Endothelial cell of umbilical vein (primary cell): ENCODE measurements around the gene VANGL1. TPM values are rescaled to one million over a fixed set of nuclear protein-coding genes. Genes with fewer than 3 reads are reported as not detected.
A peak's percentile ranks its signal among the peaks of the same experiment; 100 is the strongest.

Source experiments
- Bru-seq: library from RNA; stranded (reverse); fragments of 400-500 nt; gene quantifications from one replicate; lab custom pipeline; 2021; lab: Mats Ljungman, UMichigan
- BruChase-seq, 2 experiments: library from RNA; stranded (reverse); fragments of 400-500 nt; gene quantifications; one replicate each; lab custom pipeline; 2021; lab: Mats Ljungman, UMichigan
- BruUV-seq: library from RNA; stranded (reverse); fragments of 400-500 nt; replicated peaks from 2 replicates; lab custom pipeline; 2021; lab: Mats Ljungman, UMichigan
- CTCF ChIA-PET: fragments of 300-600, 350-600 bp; sonication (Branson Sonifier 250); formaldehyde crosslinking; loops from one replicate; lab custom pipeline; 2021; ENCODE audit warnings: antibody characterized with exemption, inconsistent platforms; lab: Charles Lee
- POLR2A ChIA-PET: fragments of 300-600, 350-600 bp; sonication (Branson Sonifier 250); formaldehyde crosslinking; loops from one replicate; lab custom pipeline; 2021; ENCODE audit warnings: antibody characterized with exemption, inconsistent platforms; lab: Charles Lee
- DNase-seq: peaks from one replicate; pipeline ENCODE4 v3.0.0-alpha.2; 2011; ENCODE audit warnings: low read depth, low spot score
- FAIRE-seq: peaks from 2 replicates; lab custom pipeline; 2011; peaks lifted over from hg19 to GRCh38; lab: Jason Lieb, UNC
- H2AFZ ChIP-seq: 2 replicates; pipeline ENCODE4 v1.6.0; 2012; ENCODE audit warnings: low read depth, low read length, control low read depth, inconsistent platforms
- H3K27ac ChIP-seq: 2 replicates; pipeline ENCODE4 v1.5.1; 2011; ENCODE audit warnings: low read depth, mild to moderate bottlenecking, control low read depth, low read length, moderate library complexity; ENCODE audit not compliant: insufficient read depth
- H3K27me3 ChIP-seq, 2 experiments: 2 replicates each; pipeline versions ENCODE4 v1.6.0 to v1.6.1; 2011; ENCODE audit warnings: low read length in 2 of 2, mixed read lengths in 1 of 2; ENCODE audit not compliant: control insufficient read depth in 2 of 2, insufficient read depth in 2 of 2
- H3K36me3 ChIP-seq, 2 experiments: 2 replicates in 1 of 2; 3 replicates in 1 of 2; pipeline ENCODE4 v1.5.1; 2011; ENCODE audit warnings: low read length in 2 of 2, mild to moderate bottlenecking in 1 of 2, moderate library complexity in 1 of 2; ENCODE audit not compliant: control insufficient read depth in 2 of 2, insufficient read depth in 2 of 2; ENCODE audit errors: extremely low read depth in 1 of 2
- H3K4me1 ChIP-seq: 3 replicates; pipeline ENCODE4 v1.5.1; 2011; ENCODE audit warnings: mild to moderate bottlenecking, low read length; ENCODE audit not compliant: control insufficient read depth, insufficient read depth; ENCODE audit errors: extremely low read depth
- H3K4me2 ChIP-seq: 2 replicates; pipeline ENCODE4 v1.6.1; 2011; ENCODE audit warnings: low read length, control low read depth, mixed read lengths; ENCODE audit not compliant: insufficient read depth
- H3K4me3 ChIP-seq, 3 experiments: fragments of 200-600 bp in 1 of 3; sonication (generic), shearing (Covaris generic) in 1 of 3; replicated peaks in 1 of 3; 2 replicates each; pipeline ENCODE4 v1.5.1; 2011 to 2016; ENCODE audit warnings: control low read depth in 3 of 3, low read length in 3 of 3, mild to moderate bottlenecking in 2 of 3, inconsistent platforms in 1 of 3, low read depth in 1 of 3, moderate library complexity in 1 of 3; ENCODE audit not compliant: insufficient read depth in 1 of 3
- H3K79me2 ChIP-seq: 2 replicates; pipeline ENCODE4 v1.6.0; 2012; ENCODE audit warnings: low read length, inconsistent platforms; ENCODE audit not compliant: control insufficient read depth, insufficient read depth
- H3K9ac ChIP-seq: replicated peaks from 2 replicates; pipeline ENCODE3; 2011; ENCODE audit warnings: low read length, control low read depth; ENCODE audit not compliant: insufficient read depth; ENCODE audit errors: extremely low read depth
- H3K9me1 ChIP-seq: replicated peaks from 3 replicates; pipeline ENCODE4 v1.6.0; 2011; ENCODE audit warnings: mild to moderate bottlenecking, low read length; ENCODE audit not compliant: control insufficient read depth, insufficient read depth; ENCODE audit errors: extremely low read depth
- H3K9me3 ChIP-seq: replicated peaks from 2 replicates; pipeline ENCODE4 v1.5.1; 2012; ENCODE audit warnings: low read length, inconsistent platforms; ENCODE audit not compliant: control insufficient read depth, insufficient read depth
- H4K20me1 ChIP-seq: replicated peaks from 2 replicates; pipeline ENCODE3; 2011; ENCODE audit warnings: mild to moderate bottlenecking, low read length; ENCODE audit not compliant: control insufficient read depth, insufficient read depth; ENCODE audit errors: extremely low read depth
- CTCF ChIP-seq, 2 donors: IDR thresholded peaks; 1 replicate in 1 of 2; 2 replicates in 1 of 2; pipeline ENCODE4 v1.5.1; 2011; ENCODE audit warnings: low read length in 2 of 2, mild to moderate bottlenecking in 2 of 2, moderate library complexity in 2 of 2, control low read depth in 1 of 2, inconsistent platforms in 1 of 2, low read depth in 1 of 2; ENCODE audit not compliant: insufficient read depth in 1 of 2; ENCODE audit errors: extremely low read depth in 1 of 2
- EZH2 ChIP-seq: IDR thresholded peaks from 2 replicates; pipeline ENCODE4 v1.6.1; 2012; ENCODE audit warnings: borderline replicate concordance, low read depth, mild to moderate bottlenecking, moderate library complexity, low read length, inconsistent platforms; ENCODE audit not compliant: severe bottlenecking
- FOS ChIP-seq: IDR thresholded peaks from 2 replicates; pipeline ENCODE4 v1.6.1; 2011; ENCODE audit warnings: mild to moderate bottlenecking, low read length, moderate library complexity, borderline replicate concordance; ENCODE audit not compliant: insufficient read depth
- GATA2 ChIP-seq: IDR thresholded peaks from 2 replicates; pipeline ENCODE4 v1.7.0; 2011; ENCODE audit warnings: low read depth, mild to moderate bottlenecking, moderate library complexity, mixed read lengths, low read length; ENCODE audit not compliant: insufficient read length, insufficient read depth
- JUN ChIP-seq: IDR thresholded peaks from 2 replicates; pipeline ENCODE4 v1.6.1; 2011; ENCODE audit warnings: borderline replicate concordance, low read depth; ENCODE audit not compliant: insufficient read length, insufficient read depth
- MAX ChIP-seq: IDR thresholded peaks from 2 replicates; pipeline ENCODE4 v1.6.1; 2011; ENCODE audit not compliant: insufficient read depth, insufficient read length
- POLR2A ChIP-seq: IDR thresholded peaks from 2 replicates; pipeline ENCODE4 v1.6.1; 2012; ENCODE audit warnings: low read depth, mild to moderate bottlenecking, control low read depth, low read length
- POLR2AphosphoS5 ChIP-seq: IDR thresholded peaks from 2 replicates; pipeline ENCODE4 v1.6.1; 2012; ENCODE audit warnings: low read depth, mild to moderate bottlenecking, control low read depth, low read length, moderate library complexity; ENCODE audit not compliant: insufficient read depth
- dilution Hi-C: fragments of 300-500 bp; cut with MboI; formaldehyde crosslinking; loops from one replicate; pipeline ENCODE4 v1.15.0; 2019; ENCODE audit warnings: low sequenced_read_pairs; ENCODE audit not compliant: extremely low pct_ligation_motif_present
- intact Hi-C: fragments of 100-400 bp; cut with micrococcal nuclease; formaldehyde crosslinking; loops from one replicate; pipeline ENCODE4 v1.10.0; 2022
- long read RNA-seq: library from polyadenylated mRNA; stranded (forward); transcript quantifications from one replicate; pipeline ENCODE4 v2.0.0, GENCODE V29; 2021
- polyA minus RNA-seq, 3 experiments: library from RNA; depleted of rRNA, polyadenylated mRNA; stranded (reverse); fragments of >200 nt; gene quantifications; 1 replicate in 1 of 3; 2 replicates in 2 of 3; pipeline ENCODE4 v1.2.3, GENCODE V29; 2011
- polyA plus RNA-seq, 4 experiments: library from polyadenylated mRNA; depleted of rRNA in 3 of 4; stranded (reverse) in 3 of 4; unstranded in 1 of 4; fragments of >200 nt; gene quantifications; 2 replicates each; pipeline versions ENCODE4 v1.2.1 to v1.2.3, GENCODE V29; 2011 to 2012; ENCODE audit warnings: missing spikeins in 1 of 4
- total RNA-seq: library from RNA; stranded (reverse); gene quantifications from 2 replicates; pipeline ENCODE4 v1.2.3, GENCODE V29; 2021

VANGL1 gene
- total RNA-seq (23.4 and 24.8 TPM in 2 replicates), polyA plus RNA-seq (12.3 and 15.0 TPM in 2 replicates), polyA minus RNA-seq (31.5 and 35.3 TPM in 2 replicates), Bru-seq, nascent RNA (percentile 66 among the genes with signal in this experiment), BruChase-seq, experiment 1, labeled RNA remaining after a 6-hour chase (percentile 67 among the genes with signal in this experiment), BruChase-seq, experiment 2, labeled RNA remaining after a 2-hour chase (percentile 71 among the genes with signal in this experiment)
- 10.2 and 10.6 TPM in 2 replicates for polyA plus RNA-seq (2011; cell fraction: cytosol; rRNA removed)
- 7.5 and 8.7 TPM in 2 replicates for polyA plus RNA-seq (2011; cell fraction: nucleus; rRNA removed)
- 13.0 and 16.4 TPM in 2 replicates for polyA plus RNA-seq (2012)
- polyA minus RNA-seq (2011; cell fraction: cytosol; rRNA and poly(A)+ RNA removed), result 6.8 TPM
- polyA minus RNA-seq (2011; cell fraction: nucleus; rRNA and poly(A)+ RNA removed), result 9.0 and 11.1 TPM in 2 replicates
- long read RNA-seq, full-length matches to known transcripts, result 27 of 42 reads
- long read RNA-seq, partial matches to known transcripts, result 5 of 42 reads
- long read RNA-seq, other reads (novel, unspliced or antisense), result 10 of 42 reads

GRCh38 chr1:115641762-115642167 is at the start of gene VANGL1:
TSS of gene VANGL1 (plus strand) at chr1:115641970. CDS start at chr1:115651414, 9,444 bp downstream.
- FAIRE-seq, result peak; percentile 8
- H4K20me1 ChIP-seq, result no peaks in the 10 kb centered on the region
- peak; percentile 53 for DNase-seq
- TF ChIP-seq JUN (no peak), GATA2 (no peak), EZH2 (no peak), FOS (no peak), CTCF (IDR thresholded peaks at IDR 0.05; ENCODE audit: extremely low read depth in 1 of 2, insufficient read depth in 1 of 2, low read depth in 1 of 2, low read length in 2 of 2) (no peak), POLR2A (peak; percentile 24), MAX (no peak), POLR2AphosphoS5 (peak; percentile 70)
- H2AFZ ChIP-seq, result peak within 1 kb of the TSS; percentile 71
- H3K9me3 ChIP-seq, result no peaks in the 10 kb centered on the region
- H3K9me1 ChIP-seq, result no peaks in the 10 kb centered on the region
- peak within 1 kb of the TSS; percentile 96 for H3K4me2 ChIP-seq
- ChIA-PET CTCF (interaction anchor here (1.0 to 5.6 kb wide), 6 partner anchors 13 to 123 kb away, joined by 3 to 46 read pairs (median 4); no protein-coding TSS in a partner anchor), POLR2A (interaction anchor here (1.5 kb wide), 1 partner anchor 27 kb away, joined by 3 read pairs; no protein-coding TSS in a partner anchor)
- H3K4me1 ChIP-seq, result peaks cover 10% of the 10 kb centered on the region
- H3K9ac ChIP-seq, result peak within 1 kb of the TSS; percentile 63
- intact Hi-C loops, result loop anchor here (5.0 to 10.0 kb wide), 3 partner anchors 51 to 343 kb away; no protein-coding TSS in a partner anchor
- H3K4me3 ChIP-seq, result peak within 1 kb of the TSS; percentile 54 to 86 (median 71)
- dilution Hi-C loops, result no loop called here
- peak within 1 kb of the TSS; percentile 37 for H3K27ac ChIP-seq
- peaks cover 39% of the 10 kb centered on the region for H3K79me2 ChIP-seq
- no peaks in the 10 kb centered on the region for H3K36me3 ChIP-seq
- no TSS peak for BruUV-seq
- peaks cover 0 to 6% of the 10 kb centered on the region in 2 experiments for H3K27me3 ChIP-seq
